GM18519 (cell line): ENCODE measurements around the gene PSMB8.
A peak's percentile ranks its signal among the peaks of the same experiment; 100 is the strongest.
"Not testable (repeated sequence)": the region's sequence is repeated elsewhere in the genome, so short reads cannot be mapped to it uniquely, and the experiment has no call there.

ENCODE experiments used
- ATAC-seq: cut with Tn5 transposase; IDR thresholded peaks from one replicate; pipeline ENCODE4 v1.9.1; 2021; ENCODE audit warnings: mild to moderate bottlenecking, moderate library complexity; ENCODE audit not compliant: unreplicated experiment, low FRiP score

The PSMB8 gene

DNA sequence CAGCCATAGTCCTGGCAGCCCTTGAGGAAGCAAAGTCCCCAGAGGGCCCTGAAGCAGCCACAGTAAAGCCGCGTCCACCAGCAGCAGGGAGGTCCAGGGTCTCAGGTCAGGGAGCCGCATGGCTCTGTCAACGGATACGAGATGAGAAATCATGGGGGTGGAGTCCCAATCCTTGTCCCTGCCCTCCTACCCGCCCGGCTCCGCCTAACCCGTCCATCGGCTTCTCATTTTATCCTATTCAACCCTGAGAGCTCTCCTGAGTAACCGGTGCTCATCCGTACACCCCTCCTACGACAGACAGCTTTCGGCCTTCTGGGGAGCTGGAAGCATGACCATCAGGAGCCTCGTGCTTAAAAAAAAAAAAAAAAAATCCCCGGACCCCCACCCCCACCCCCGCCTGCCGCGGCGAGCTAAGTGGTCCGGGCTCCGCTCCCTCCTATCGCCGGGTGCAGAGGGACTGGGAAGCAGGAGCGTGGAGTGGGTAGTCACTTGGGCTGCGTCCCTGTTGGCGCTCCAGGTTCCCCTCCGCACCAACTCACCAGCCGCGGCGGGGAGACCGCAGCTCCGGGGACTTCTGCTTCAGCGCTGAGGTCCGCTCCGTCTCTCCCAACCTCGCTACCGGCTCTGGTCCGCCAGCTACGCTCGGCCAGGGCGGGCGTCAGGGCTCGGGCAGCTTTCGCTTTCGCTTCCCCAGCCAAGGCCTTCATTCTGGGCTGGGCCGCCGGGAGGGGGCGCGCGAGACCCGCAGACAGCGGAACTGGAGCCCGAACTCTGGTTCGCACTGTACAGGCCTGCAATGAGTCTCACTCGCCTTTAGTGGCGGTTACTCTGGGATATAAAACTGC lies 5.5 kb downstream of the PSMB8 start, which contains the start of gene TAP2:
TAP2 (minus strand) TSS at position 626 of the 845 bp plus-strand sequence; CDS start at position 120, 506 bp downstream.
- peak; percentile 38 for ATAC-seq

DNA sequence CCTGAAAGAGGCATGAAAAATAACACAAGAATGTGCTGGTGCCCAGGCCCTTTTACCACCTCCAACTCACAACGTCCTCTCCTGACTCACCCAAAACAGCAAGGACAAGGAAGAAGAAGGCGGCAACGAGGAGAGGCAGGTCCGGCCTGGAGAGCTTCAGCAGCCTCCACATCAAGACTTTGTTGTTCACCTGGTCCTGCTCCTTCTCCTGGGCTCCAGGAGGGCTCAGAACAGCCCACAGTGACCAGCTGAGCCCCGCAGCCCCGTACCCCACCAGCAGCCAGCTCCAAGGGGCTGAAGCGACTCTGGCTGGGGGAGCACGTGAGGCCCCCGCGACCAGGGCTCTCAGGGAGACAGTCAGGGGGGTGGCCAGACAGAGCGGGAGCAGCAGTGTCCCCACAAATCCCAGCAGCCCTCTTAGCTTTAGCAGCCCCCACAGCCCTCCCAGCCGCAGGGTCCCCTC lies 6.2 kb downstream of the PSMB8 start:
- ATAC-seq, result no peak

DNA sequence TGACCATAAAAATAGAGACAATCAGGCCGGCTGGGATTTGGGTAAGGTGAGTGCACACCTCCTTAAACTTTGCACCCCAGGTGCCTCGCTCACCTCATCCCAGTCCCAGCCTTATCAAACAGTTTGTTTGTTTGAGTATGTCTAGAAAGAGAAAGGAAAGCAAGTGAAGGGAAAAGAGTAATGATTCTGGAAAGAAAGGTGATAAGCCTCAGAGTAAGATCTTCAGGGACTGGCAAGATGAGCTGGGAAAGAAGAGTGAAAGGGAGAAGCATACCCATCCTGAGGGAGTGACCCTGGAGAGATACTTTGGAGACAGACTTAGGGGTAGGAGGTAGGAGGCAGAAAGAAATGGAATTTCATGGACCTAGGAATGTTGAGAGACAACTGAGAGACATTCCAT lies 7.0 kb downstream of the PSMB8 start:
- no peak for ATAC-seq

DNA sequence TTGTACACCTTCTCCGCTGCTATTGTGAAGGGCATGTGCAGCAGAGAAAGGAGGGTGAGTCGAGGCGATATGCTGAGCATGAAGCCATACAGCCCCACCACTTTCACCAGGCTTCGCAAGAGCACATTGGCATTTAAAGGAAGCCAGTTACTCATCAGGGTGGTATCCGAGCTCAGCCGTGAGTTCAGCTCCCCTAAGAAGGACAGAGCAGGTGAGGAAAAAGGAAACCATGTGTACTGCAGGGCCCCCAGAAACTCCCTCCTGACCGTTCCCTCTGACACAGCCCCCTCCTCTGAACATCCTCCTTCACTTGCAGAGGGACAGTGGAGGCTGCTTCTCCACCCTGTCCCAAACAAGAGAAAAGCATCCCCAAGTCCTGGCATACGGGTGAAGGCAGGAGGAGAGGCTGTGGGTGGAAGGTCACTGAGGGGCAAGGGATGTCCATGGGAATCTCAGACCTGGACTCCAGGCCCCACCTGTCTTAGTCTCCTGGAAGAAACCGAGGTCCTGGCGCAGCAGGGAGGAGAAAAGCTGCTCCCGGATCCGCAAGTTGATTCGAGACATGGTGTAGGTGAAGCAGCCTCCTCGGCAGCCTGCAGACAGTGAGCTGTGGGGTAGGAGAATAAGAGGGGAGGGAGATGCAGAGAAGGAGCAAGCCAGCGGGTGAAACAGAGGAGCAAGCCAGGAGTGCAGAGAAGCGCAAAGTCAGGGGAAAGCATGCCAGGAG lies 8.5 kb downstream of the PSMB8 start:
- ATAC-seq, result no peak

DNA sequence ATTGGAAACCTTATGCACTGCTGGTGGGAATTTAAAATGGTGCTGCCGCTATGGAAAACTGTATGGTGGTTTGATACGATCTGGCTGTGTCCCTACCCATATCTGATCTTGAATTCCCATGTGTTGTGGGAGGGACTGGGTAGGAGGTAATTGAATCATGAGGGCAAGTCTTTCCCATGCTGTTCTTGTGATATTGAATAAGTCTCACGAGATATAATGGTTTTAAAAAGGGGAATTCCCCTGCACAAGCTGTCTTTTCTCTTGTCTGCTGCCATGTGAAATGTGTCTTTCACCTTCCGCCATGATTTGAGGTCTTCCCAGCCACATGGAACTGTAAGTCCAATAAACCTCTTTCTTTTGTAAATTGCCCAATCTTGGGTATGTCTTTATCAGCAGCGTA lies 10.2 kb downstream of the PSMB8 start:
- no peak for ATAC-seq

DNA sequence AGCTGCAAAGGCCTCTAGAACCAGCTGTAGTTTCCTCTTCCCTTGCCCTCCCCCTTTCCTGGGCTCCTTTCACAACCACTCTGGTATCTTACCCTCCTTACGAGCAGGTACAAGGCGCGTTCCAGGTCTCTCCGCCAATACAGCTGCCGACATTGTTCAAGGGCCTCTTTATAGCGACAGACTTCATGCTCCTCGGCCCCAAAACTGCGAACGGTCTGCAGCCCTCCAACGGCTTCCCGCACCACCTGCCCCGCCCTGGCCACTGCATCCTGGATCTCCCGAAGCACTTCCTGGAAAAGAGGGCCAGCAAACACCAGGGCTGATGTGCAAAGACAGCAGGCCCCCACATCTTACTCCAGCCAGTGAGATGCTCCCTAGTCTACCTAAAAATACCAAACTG lies 11.3 kb downstream of the PSMB8 start:
- ATAC-seq, result no peak

DNA sequence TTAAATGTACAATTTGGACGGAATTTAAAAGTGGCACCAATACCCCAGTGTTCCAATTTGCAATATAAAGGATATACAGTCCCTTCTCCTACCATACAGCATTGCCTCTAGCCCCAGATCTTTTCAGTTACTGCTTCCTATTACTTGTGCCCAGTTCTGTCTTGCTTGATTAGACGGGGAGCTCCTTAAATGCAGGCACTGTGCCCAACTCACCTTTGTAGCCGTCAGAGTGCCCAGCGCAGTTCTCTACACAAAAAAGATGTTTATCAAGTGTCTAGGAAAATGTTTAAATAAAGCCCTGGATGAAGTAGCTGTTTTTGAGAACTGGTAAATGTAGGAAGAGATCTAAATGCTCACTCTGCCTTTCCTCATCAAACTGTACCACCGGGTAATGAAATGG lies 12.9 kb downstream of the PSMB8 start:
- no peak for ATAC-seq

DNA sequence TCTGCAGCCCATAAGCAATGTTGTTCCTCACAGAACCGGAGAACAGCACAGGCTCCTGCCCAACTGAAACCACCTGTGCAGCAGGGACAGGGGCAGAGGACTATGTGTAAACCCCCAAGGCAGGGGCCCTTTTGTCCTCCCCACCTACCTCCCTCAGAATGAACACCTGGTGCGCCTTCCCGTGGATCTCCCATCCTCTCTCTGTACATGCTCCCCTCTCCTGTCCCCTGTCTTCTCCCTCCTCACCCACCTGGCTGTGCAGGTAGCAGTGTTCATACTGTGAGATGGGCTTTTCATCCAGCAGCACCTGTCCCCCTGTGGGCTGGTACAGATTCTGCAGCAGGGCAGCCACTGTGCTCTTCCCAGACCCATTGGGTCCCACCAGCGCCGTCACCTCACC lies 13.8 kb downstream of the PSMB8 start:
- no peak for ATAC-seq

DNA sequence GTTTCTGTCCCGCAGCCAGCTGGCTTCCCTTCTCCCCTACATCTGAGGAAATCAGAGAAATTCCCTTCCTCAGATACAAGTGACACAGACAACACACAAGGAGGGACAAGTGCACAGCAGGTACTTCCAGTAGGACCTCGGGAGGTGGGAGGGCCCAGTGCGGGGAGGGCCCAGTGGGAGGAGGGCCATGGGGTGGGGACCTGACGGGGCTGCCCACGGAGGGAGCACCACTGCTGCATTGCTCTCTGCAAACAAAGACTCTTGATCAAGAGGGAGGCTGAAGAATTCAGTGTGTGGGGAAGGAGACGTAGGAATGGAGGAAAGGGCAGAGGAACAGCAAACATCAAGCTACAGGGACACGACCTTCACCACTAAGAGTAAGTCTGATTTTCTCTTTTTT lies 14.4 kb downstream of the PSMB8 start:
- ATAC-seq, result no peak

DNA sequence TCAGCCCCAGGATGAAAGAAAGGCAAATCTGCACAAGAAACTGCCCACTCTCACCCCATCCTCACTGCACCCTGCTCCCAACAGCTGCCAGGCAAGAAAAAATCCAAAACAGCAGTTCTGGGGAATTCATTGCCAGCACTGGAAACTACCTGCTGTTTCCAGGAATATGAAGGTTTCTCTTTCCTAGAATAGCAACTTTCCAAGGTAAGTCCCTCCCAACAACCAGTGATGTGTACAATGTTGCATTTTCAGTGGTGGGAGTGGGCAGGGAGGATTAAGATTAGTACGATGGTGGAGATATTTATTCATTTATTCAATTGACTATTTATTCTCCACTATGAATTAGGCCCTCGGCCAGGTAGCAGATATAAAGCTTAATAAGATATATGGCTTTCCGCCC lies 16.8 kb downstream of the PSMB8 start:
- ATAC-seq, result no peak

DNA sequence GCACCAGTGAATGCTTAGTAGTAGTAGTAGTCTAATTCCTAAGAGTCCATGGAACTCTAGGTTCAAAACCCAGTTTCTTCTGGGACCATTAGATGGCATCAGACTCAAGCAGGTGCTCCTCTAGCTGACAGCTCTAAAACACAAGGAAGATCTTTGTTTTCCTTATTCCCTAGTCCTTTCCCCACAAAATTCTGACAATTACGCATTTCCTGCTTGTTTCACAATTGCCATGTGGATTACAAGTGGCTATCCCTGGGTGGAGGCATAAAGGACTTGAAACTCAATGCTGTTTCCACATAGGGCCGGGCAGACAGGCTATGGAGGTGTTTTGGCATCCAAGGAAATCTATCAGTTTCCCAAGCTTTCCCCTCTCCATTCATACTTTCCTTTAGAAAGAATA lies 17.9 kb downstream of the PSMB8 start:
- ATAC-seq, result no peak

DNA sequence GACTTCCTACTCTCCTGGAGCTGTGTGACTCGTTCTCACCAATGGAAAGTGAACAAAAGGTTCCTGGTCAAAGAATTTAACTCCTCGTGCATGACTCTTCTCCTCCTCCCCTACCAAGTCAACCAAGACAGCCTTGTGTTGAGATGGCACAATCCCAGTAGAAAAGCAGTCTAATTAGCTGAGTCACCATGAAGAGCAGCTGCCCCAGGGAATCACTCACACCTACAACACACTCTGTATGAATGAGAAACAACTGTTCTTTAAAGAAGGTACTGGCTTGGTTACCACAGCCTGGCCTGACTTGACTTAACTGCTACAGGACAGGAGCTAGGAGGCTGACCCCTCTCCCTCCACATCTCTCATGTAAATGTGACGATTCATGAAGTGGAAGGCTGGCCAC lies 24.1 kb downstream of the PSMB8 start:
- no peak for ATAC-seq

DNA sequence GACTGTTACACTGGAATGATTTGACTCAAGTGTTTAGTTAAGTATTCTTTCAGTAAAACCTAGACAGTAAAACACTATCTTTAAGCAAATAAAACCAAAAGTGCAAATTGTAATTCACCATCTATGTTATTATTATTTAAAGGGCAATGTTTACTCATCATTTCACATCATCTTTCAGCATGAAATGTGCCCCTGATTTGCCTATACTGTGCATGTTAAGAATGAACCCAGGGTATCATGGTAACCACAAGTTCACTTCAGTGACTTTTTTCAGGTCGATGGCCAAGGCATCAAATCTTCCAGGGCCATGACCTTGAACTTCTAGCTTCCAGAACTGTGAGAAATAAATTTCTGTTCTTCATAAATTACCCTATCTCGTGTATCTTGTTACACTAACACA lies 25.0 kb downstream of the PSMB8 start:
- ATAC-seq, result no peak

DNA sequence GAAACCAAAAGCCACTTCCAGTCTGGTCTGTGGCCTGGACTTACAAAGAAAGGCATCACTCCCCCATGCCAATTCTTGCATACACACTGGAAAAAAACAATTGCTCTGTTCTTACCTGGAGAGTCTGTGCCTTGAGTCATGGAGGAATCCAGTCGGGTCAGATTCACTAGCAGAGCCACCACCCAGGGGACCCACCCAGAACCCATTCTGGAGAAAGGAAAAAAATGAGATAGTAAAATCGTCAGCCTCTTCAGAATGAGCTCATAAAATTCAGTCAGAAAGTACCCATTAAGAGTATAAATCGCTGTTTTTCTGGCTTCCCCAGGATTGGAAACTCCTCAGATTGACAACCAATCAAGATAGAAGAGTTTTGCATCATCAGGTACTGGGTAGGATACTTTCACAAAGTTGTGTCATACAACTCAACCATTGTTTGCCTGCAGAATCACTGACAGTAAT lies 27.1 kb downstream of the PSMB8 start, which contains the start of gene HLA-DOB:
HLA-DOB (minus strand) TSS at position 257 of the 459 bp plus-strand sequence; CDS start at position 206, 51 bp downstream.
- ATAC-seq, result peak; percentile 54

DNA sequence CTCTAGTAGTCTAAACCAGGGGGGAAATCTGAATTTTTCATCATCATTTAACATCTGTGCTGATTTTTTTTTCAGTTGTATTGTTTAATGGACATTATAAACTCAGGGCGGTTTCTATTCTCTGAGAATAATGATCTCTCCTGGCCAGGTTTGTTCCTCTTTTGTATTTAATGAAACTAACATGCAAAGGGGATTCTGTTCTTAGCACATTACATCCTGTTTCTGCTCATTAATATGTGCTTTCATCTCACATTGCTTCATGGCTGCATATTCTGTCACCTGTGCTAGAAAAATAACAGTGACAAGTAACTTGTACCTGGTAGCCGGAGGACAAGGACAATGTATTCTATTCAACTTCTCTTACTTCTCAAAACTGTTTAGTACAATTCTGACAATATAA lies 27.9 kb downstream of the PSMB8 start:
- ATAC-seq, result no peak

DNA sequence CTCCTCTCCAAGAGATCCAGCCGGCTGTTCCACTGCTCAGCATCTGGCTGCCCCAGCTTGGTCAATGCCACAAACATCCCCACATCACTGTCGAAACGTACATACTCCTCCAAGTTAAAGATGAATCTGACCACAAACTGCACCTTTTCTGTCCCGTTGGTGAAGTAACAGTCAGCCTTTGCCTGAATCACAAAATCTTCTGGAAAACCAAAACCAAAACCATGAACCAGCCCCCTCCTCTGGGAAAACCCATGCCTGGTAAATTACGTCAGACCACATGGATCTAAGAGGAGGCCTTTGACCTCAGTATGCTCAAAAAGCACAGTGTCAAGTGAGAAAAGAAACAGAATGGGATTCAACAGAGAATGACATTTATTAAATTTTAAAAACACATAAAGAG lies 28.7 kb downstream of the PSMB8 start:
- no peak for ATAC-seq

DNA sequence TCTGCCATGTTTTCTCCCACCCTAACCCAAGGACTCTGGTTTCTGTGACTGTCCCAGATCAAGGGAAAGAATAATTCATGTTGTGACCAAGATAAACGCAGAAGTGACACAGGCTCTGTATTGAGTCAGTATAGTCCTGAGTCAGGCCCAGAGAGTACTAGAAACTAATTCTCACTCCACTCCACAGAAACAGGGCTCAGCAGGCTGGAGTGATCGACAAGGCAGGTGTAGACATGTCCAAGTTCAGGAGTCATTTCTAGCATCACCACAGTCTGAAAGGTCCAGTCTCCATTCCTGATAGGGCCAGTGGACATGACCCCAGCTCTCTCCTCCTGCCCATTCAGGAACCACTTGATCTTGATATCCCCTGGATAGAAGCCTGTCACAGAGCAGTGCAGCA lies 29.7 kb downstream of the PSMB8 start:
- no peak for ATAC-seq

DNA sequence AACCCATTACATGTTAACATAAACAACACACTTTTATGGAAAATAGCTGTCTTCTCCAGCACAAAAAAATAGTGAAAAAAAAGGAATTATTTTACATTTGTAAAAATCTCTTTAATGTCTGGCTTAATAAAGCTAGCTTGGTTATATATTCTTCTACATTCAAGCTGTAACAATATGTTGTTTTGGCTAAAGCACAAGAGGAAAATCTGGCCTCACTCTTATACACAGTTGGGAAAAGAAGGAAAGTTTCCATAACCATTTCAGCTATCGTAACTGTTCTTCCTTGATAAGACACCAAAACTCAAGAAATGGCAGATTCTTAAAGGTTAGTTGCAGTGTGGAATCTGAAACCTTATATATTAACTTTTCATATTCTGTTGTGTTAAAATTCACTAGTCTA lies 34.7 kb downstream of the PSMB8 start:
- no peak for ATAC-seq

DNA sequence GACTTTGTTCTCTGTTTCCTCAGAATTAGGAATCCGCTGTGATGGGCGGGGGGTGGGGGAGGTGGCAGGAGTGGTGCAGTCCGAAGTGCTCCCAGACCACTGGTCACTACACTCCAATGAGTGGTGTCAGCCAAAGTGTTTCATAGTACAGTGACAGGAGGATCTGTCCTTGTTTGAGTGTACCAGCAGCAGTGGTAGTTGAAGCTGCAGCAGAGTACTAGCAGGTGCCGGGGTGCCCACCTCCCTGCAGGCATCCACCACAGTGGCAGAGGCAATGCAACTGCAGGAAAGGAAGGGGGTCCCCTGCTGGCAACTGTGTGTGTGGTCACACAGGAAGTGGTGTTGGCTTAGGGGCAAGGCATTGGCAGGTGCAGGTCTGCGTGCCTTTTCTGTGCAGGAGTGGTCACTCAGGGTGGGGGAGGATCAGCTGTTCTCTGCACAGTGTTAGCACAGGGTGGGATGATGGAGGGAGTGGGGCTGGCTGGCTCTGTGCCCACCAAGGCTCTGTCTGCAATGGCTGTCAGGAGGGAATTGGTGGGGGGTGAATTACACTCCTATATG lies 36.7 kb downstream of the PSMB8 start:
- ATAC-seq, result no peak

DNA sequence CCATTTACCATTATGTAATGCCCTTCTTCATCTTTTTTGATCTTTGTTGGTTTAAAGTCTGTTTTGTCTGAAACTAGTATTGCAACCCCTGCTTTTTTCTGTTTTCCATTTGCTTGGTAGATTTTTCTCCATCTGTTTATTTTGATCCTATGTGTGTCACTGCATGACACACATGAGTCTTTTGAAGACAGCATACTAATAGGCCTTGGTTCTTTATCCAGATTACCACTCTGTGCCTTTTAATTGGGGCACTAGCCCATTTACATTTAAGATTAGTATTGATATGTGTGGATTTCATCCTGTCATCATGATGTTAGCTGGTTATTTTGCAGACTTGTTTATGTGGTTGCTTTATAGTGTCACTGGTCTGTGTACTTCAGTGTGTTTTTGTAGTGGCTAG lies 38.4 kb downstream of the PSMB8 start:
- ATAC-seq, result not testable (repeated sequence)

DNA sequence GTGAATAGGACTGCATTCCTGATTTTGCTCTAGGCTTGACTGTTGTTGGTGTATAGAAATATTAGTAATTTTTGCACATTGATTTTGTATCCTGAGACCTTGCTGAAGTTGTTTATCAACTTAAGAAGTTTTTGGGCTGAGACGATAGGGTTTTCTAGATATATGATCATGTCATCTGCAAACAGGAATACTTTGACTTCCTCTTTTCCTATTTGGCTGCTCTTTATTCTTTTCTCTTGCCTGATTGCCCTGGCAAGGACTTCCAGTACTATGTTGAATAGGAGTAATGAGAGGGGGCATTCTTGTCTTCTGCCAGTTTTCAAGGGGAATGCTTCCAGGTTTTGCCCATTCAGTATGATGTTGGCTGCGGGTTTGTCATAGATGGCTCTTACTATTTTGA lies 40.4 kb downstream of the PSMB8 start:
- no peak for ATAC-seq
